T-helper 2 cell treated with Interferon-gamma antibody and Interleukin-4, amounts not matched to agents 100 ng/mL and 5 ng/mL, for 36 hours (primary cell): ENCODE measurements around the gene WNT10A. TPM values are rescaled to one million over a fixed set of nuclear protein-coding genes. Genes with fewer than 3 reads are reported as not detected.
"Not testable (repeated sequence)": the region's sequence is repeated elsewhere in the genome, so short reads cannot be mapped to it uniquely, and the experiment has no call there.

Experiments used
- intact Hi-C: fragments of 100-400 bp; cut with micrococcal nuclease; formaldehyde crosslinking; loops from one replicate; pipeline ENCODE4 v1.15.1; 2023
- total RNA-seq: library from RNA; stranded (reverse); gene quantifications from 2 replicates; pipeline ENCODE4 v1.2.3, GENCODE V29; 2022

WNT10A gene
- total RNA-seq, 1 donor from 2014 or later: 0.16 TPM

DNA sequence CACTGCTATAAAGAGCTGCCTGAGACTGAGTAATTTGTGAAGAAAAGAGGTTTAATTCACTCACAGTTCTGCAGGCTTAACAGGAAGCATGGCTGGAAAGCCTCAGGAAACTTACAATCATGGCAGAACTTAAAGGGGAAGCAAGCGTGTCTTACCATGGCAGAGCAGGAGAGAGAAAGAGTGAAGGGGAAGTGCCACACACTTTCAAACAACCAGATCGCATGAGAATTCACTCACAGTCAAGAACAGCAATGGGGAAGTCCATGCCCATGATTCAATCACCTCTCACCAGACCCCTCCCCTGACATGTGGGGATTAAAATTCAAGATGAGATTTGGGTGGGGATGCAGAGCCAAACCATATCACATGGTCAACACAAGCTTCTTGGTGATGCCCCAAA is 44.1 kb downstream of the WNT10A start:
- intact Hi-C loops: no loop called here

DNA sequence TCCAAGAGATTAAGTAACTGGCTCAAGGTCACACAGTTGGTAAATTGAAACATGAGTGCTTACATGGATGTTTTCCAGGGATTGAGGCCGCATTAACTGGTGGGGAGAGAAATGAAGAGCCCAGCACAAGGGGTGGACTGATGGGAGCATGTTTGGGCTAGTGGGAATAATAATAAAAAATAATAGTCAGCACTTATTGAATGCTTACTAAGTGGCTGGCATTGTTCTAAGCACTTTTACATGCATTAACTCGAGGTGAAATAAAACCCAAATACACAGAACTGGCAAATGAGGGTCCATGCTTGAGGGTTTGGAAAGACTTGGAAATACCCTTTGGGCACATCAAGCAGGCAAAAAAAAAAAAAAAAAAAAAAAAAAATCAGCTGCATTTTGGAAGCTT is 44.8 kb downstream of the WNT10A start:
- intact Hi-C loops: no loop called here

DNA sequence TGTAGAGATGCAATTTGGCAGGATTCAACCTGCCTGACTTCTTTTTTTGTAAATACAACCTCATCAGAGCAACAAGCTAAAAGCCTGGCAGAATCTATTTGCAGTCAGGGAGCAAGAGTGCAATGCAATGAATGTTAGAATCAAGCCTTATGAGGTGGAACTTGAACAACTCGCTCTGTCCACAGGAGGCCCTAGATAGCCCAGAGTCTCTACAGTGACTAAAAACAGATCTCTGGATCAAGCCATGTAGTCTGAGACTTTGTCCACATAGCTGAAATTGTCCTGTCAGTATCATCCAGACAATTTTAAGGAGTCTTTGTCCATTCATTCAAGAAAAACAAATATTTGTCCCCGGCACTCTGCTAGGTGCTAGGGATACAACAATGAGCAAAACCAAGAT is 46.8 kb downstream of the WNT10A start:
- intact Hi-C loops: no loop called here

DNA sequence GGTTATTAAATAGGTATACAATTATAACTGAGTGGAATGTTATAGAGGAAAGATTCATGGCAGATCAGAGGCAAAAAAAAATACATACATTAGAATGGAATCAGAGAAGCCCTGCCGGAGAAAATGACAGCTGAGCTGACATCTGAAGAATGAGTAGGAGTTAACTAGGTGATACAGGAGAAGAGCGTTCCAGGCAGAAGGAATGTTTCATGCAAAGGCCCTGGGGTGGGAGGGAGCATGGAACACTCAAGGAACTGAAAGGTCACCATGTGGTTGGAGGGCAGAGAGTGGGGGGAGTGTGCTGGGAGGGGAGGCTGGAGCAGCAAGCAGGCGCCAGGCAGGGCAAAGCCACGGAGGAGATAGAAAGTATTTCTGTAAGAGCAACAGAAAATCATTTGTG is 47.2 kb downstream of the WNT10A start:
- intact Hi-C loops: no loop called here

DNA sequence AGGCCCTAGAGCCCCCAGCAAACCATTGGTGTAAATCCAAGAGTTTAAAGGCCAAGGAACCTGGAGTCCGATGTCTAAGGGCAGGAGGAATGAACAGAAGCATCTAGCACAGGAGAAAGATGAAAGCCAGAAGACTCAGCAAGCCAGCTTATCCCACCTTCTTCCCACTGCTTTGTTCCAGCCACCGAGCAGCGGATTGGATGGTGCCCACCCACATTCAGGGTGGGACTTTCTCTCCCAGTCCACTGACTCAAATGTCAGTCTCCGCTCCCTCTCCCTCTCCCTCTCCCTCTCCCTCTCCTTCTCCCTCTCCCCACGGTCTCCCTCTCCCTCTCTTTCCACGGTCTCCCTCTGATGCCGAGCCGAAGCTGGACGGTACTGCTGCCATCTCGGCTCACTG is 49.8 kb downstream of the WNT10A start:
- intact Hi-C loops: not testable (repeated sequence)

DNA sequence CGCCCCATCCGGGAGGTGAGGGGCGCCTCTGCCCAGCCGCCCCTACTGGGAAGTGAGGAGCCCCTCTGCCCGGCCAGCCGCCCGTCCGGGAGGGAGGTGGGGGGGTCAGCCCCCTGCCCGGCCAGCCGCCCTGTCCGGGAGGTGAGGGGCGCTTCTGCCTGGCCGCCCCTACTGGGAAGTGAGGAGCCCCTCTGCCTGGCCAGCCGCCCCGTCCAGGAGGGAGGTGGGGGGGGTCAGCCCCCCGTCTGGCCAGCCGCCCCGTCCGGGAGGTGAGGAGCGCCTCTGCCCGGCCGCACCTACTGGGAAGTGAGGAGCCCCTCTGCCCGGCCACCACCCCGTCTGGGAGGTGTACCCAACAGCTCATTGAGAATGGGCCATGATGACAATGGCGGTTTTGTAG is 51.1 kb downstream of the WNT10A start:
- intact Hi-C loops: not testable (repeated sequence)

Other genes starting within 250 kb of the WNT10A start
- 51.8 and 52.9 TPM in 2 replicates for gene ZNF142, start 221.2 kb upstream of the WNT10A start, total RNA-seq
- gene BCS1L, start 221.2 kb upstream of the WNT10A start, total RNA-seq: 54.6 and 57.1 TPM in 2 replicates
- gene RNF25, start 208.8 kb upstream of the WNT10A start, total RNA-seq: 20.7 and 21.2 TPM in 2 replicates
- 13.6 TPM in 2 replicates for gene STK36, start 208.8 kb upstream of the WNT10A start, total RNA-seq
- 38.3 and 45.8 TPM in 2 replicates for gene TTLL4, start 170.0 kb upstream of the WNT10A start, total RNA-seq
- gene CYP27A1, start 98.7 kb upstream of the WNT10A start, total RNA-seq: 0.18 TPM in 1 of 2 replicates, not detected in the other
- not detected in 2 replicates for gene PRKAG3, start 49.0 kb upstream of the WNT10A start, total RNA-seq
- gene WNT6, start 21.0 kb upstream of the WNT10A start, total RNA-seq: 0.11 TPM in 1 of 2 replicates, not detected in the other
- gene CDK5R2, start 78.8 kb downstream of the WNT10A start, total RNA-seq: not detected in 2 replicates
- gene FEV, start 104.3 kb downstream of the WNT10A start, total RNA-seq: not detected in 2 replicates
- gene CRYBA2, start 112.6 kb downstream of the WNT10A start, total RNA-seq: not detected in 2 replicates
- gene CFAP65, start 160.7 kb downstream of the WNT10A start, total RNA-seq: not detected in 2 replicates
- gene IHH, start 180.1 kb downstream of the WNT10A start, total RNA-seq: 0.20 TPM in 1 of 2 replicates, not detected in the other